Tibial nerve (tissue), 4 donors: ENCODE measurements around the gene NPLOC4. TPM values are rescaled to one million over a fixed set of nuclear protein-coding genes. Genes with fewer than 3 reads are reported as not detected.
A peak's percentile ranks its signal among the peaks of the same experiment; 100 is the strongest.

Experiments used
- DNase-seq, 2 donors: peaks; one replicate each; pipeline ENCODE4 v3.0.0-alpha.2; 2019; ENCODE audit warnings: low spot score in 2 of 2
- H3K27ac ChIP-seq, 4 donors: fragments of 200-600 bp; sonication (generic) in 3 of 4; one replicate each; pipeline ENCODE4 v1.5.1; 2017 to 2019; ENCODE audit warnings: mild to moderate bottlenecking in 1 of 4
- H3K27me3 ChIP-seq, 2 donors: fragments of 200-600 bp; sonication (generic) in 1 of 2; one replicate each; pipeline versions ENCODE4 v1.5.1 to v1.6.0; 2017 to 2019
- H3K36me3 ChIP-seq, 3 donors: fragments of 200-600 bp; sonication (generic); one replicate each; pipeline ENCODE4 v1.5.1; 2018 to 2019
- H3K4me1 ChIP-seq, 4 donors: fragments of 200-600 bp; sonication (generic) in 3 of 4; one replicate each; pipeline ENCODE4 v1.5.1; 2017 to 2019
- H3K4me3 ChIP-seq, 4 donors: fragments of 200-600 bp; sonication (generic) in 3 of 4; one replicate each; pipeline ENCODE4 v1.5.1; 2017 to 2019; ENCODE audit warnings: mild to moderate bottlenecking in 1 of 4, moderate library complexity in 1 of 4
- H3K9me3 ChIP-seq, 4 donors: fragments of 200-600 bp; sonication (generic) in 3 of 4; one replicate each; pipeline ENCODE4 v1.5.1; 2017 to 2019
- EP300 ChIP-seq, 2 donors: sonication (generic); formaldehyde crosslinking; IDR thresholded peaks; one replicate each; pipeline ENCODE4 v1.6.1; 2017; ENCODE audit warnings: antibody characterized with exemption in 2 of 2, mild to moderate bottlenecking in 1 of 2
- POLR2A ChIP-seq, 2 donors: fragments of 450-650 bp; IDR thresholded peaks; one replicate each; pipeline ENCODE4 v1.6.1; 2017; ENCODE audit warnings: antibody characterized with exemption in 2 of 2, mild to moderate bottlenecking in 2 of 2, moderate library complexity in 2 of 2
- whole genome bisulfite sequencing, 2 donors: methylation state at CpG; one replicate each; pipeline ENCODE4 v1.1.5; 2018; 5-methylcytosine and 5-hydroxymethylcytosine counted together
- total RNA-seq, 4 donors: library from RNA; depleted of rRNA; stranded (reverse); fragments of >200 nt; gene quantifications; one replicate each; pipeline ENCODE4 v1.1.0, GENCODE V29; 2016
- TF ChIP-seq, protein P1 (sequence below), 5 experiments: fragments of 200-600 bp in 3 of 5; fragments of 450-650 bp in 2 of 5; sonication (generic) in 3 of 5; IDR thresholded peaks; one replicate each; pipeline ENCODE4 v1.5.1; 2016 to 2019; ENCODE audit warnings: antibody characterized with exemption in 5 of 5, mild to moderate bottlenecking in 3 of 5, moderate library complexity in 2 of 5

NPLOC4 gene
- total RNA-seq, 4 donors from 2014 or later, result 51.1 to 79.2 (median 62.1) TPM

DNA sequence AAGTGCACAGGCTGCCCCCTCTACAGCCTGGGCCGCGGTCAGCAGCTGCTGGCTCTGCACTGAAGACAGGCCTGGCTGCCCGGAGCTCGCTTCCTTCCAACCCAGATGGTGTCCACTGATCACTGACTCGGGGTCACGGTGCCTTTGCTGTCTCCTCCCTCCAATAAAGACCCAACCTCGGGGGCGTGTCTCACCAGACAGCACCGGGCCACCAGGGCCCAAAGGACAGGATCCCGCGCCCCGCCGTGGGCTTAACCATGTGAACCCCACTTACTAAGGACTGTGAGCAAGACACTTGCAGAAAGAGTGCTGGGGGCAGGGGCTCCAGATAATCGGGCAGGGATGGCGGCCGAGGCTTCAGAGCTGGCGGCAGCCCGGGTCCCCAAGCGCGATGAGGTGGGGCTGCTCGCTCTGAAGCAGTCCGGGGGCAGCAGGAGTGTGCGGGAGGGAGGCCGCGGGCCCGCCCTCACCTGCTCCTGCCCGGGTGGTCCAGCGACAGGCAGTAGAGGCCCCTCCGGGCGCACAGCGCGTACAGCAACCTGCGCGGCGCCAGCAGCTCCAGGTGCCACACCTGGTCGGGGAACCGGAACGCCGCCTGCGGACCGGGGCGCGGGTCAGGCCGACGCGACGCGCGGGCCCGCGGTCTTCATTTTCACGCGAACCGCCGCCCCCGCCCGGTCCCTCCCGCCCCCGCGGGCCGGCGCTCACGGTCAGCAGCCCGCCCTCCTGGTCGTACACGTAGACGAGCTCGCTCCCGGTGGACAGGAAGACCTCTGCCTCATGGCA, 85.3 kb downstream of the NPLOC4 start:
- H3K4me3 ChIP-seq, result peak overlapping the region; percentile 85 to 96 (median 93)
- peaks cover 0 to 34% (median 21%) of the 10 kb centered on the region in 4 donors for H3K4me1 ChIP-seq
- H3K27ac ChIP-seq, result peak overlapping the region; percentile 64 to 88 (median 84)
- peak in 1 of 2 donors; percentile 13 for DNase-seq
- no peaks in the 10 kb centered on the region for H3K27me3 ChIP-seq
- TF ChIP-seq POLR2A (IDR thresholded peaks at IDR 0.05), result no peak
- TF ChIP-seq, protein P1, sequence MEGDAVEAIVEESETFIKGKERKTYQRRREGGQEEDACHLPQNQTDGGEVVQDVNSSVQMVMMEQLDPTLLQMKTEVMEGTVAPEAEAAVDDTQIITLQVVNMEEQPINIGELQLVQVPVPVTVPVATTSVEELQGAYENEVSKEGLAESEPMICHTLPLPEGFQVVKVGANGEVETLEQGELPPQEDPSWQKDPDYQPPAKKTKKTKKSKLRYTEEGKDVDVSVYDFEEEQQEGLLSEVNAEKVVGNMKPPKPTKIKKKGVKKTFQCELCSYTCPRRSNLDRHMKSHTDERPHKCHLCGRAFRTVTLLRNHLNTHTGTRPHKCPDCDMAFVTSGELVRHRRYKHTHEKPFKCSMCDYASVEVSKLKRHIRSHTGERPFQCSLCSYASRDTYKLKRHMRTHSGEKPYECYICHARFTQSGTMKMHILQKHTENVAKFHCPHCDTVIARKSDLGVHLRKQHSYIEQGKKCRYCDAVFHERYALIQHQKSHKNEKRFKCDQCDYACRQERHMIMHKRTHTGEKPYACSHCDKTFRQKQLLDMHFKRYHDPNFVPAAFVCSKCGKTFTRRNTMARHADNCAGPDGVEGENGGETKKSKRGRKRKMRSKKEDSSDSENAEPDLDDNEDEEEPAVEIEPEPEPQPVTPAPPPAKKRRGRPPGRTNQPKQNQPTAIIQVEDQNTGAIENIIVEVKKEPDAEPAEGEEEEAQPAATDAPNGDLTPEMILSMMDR (IDR thresholded peaks at IDR 0.05), result no peak
- TF ChIP-seq EP300 (IDR thresholded peaks at IDR 0.05), result no peak
- no peaks in the 10 kb centered on the region for H3K9me3 ChIP-seq
- peaks cover 2 to 50% (median 15%) of the 10 kb centered on the region in 3 donors for H3K36me3 ChIP-seq
- WGBS, 2 donors, result 1 to 5% methylated on average over 10 to 43 of the region's 69 CpGs

DNA sequence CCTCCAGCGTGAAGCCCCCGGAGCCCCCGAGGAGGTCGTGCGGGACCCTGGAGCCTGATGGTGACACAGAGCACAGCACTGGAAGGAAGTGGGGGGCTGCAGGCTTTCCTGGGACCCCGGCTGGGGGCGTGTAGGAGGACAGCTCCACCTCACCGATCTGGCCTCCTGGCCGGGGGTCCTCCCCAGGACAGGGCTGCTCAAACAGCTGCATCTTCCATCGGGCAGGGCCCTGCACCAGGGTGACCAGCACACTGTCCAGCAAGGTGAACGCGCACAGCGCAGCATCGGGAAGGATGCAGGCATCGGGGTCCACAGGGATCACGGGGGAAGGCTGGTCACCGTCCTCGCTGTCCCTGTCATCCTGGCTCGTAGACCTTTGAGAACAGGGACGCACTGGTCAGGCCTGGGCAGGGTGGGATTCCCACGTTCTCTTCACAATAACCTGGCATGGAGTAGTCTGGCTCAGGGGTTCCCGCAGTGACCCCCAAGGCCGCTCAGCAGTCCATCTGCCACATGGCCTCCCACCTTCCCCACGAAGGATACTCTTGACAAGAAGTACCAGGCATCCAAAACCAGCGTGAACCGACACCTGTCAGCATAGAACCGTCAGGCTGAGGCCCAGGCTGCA, 86.0 kb downstream of the NPLOC4 start:
- DNase-seq, result no peak
- Histone ChIP-seq H3K27ac (peak overlapping the region in 2 of 4 donors; percentile 82 to 88), H3K27me3 (no peaks in the 10 kb centered on the region), H3K4me3 (peak overlapping the region in 3 of 4 donors; percentile 85 to 96 (median 92)), H3K9me3 (no peaks in the 10 kb centered on the region), H3K4me1 (peaks cover 0 to 34% (median 21%) of the 10 kb centered on the region in 4 donors), H3K36me3 (peaks cover 2 to 50% (median 18%) of the 10 kb centered on the region in 3 donors)
- TF ChIP-seq, protein P1 (IDR thresholded peaks at IDR 0.05), result no peak
- TF ChIP-seq POLR2A (IDR thresholded peaks at IDR 0.05), result no peak
- TF ChIP-seq EP300 (IDR thresholded peaks at IDR 0.05), result no peak
- WGBS, 2 donors, result 71 to 79% methylated on average over 25 to 27 of the region's 27 CpGs

DNA sequence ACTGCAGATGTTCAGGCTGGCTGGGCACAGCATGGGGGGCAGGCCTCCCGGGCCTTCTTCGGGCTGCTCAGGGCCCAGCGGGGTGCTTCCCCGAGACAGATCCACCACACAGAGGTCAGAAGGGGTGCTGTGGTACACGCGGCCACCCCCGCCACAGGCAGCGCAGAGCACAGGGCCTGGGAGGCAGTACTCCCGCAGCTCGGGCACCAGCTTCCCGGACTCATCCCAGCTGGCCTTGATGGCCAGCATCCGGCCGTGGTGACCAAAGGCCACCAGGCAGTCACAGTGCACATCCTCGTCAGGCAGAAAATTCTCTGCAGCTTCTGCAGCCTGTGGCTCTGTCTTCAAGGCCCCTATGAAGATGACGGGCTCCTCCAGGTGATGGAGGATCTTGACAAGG, 86.6 kb downstream of the NPLOC4 start:
- Histone ChIP-seq H3K27ac (no peak overlapping the region), H3K4me1 (peaks cover 0 to 34% (median 21%) of the 10 kb centered on the region in 4 donors), H3K27me3 (no peaks in the 10 kb centered on the region), H3K4me3 (no peak overlapping the region), H3K36me3 (peaks cover 2 to 55% (median 18%) of the 10 kb centered on the region in 3 donors), H3K9me3 (no peaks in the 10 kb centered on the region)
- 90 to 98% methylated on average over 5 to 15 of the region's 15 CpGs for WGBS, 2 donors
- DNase-seq, result no peak
- TF ChIP-seq, protein P1 (IDR thresholded peaks at IDR 0.05), result no peak
- no peak for TF ChIP-seq POLR2A (IDR thresholded peaks at IDR 0.05)
- no peak for TF ChIP-seq EP300 (IDR thresholded peaks at IDR 0.05)

DNA sequence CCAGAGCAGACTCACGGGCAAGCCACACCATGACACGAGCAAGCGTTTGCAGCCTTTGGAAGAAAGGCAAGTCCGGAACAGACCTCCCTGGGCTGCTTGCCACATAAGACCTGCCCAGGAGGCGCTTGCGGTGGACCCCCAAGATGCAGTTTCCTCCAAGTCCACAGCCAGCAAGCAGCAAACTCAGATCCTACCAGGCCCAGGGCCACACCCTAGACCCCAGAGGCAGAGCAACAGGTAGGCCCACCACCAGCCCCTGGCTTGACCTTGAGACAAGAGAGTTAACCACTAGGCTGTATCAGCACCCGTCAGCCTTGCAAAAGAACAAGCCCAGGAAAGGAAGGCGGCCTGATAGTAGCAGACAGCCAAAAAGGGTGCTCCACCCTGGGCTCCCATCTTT, 87.1 kb downstream of the NPLOC4 start:
- Histone ChIP-seq H3K27me3 (no peaks in the 10 kb centered on the region), H3K9me3 (no peaks in the 10 kb centered on the region), H3K4me3 (no peak overlapping the region), H3K27ac (no peak overlapping the region), H3K36me3 (peaks cover 2 to 59% (median 18%) of the 10 kb centered on the region in 3 donors), H3K4me1 (peaks cover 0 to 34% (median 21%) of the 10 kb centered on the region in 4 donors)
- TF ChIP-seq EP300 (IDR thresholded peaks at IDR 0.05) (no peak), POLR2A (IDR thresholded peaks at IDR 0.05) (no peak)
- TF ChIP-seq, protein P1 (IDR thresholded peaks at IDR 0.05), result no peak
- DNase-seq, result no peak
- 73 to 94% methylated on average over 5 to 8 of the region's 8 CpGs for whole genome bisulfite sequencing, 2 donors
